HL-60 (cell line): ENCODE measurements around the gene ANKRD49.

Experiments used
- GABPA ChIP-seq: IDR thresholded peaks from 2 replicates; pipeline ENCODE4 v1.6.1; 2012; ENCODE audit warnings: low read depth
- SPI1 ChIP-seq: IDR thresholded peaks from 2 replicates; pipeline ENCODE4 v1.6.1; 2012; ENCODE audit warnings: low read depth, mild to moderate bottlenecking, borderline replicate concordance
- TF ChIP-seq, protein P1 (sequence below): IDR thresholded peaks from one replicate; pipeline ENCODE4 v1.5.1; 2011; ENCODE audit warnings: low read length, control low read depth, inconsistent platforms; ENCODE audit not compliant: insufficient read depth
- TF ChIP-seq, protein P2 (sequence below): IDR thresholded peaks from 2 replicates; pipeline ENCODE4 v1.6.1; 2012; ENCODE audit warnings: low read depth; ENCODE audit not compliant: insufficient replicate concordance

DNA sequence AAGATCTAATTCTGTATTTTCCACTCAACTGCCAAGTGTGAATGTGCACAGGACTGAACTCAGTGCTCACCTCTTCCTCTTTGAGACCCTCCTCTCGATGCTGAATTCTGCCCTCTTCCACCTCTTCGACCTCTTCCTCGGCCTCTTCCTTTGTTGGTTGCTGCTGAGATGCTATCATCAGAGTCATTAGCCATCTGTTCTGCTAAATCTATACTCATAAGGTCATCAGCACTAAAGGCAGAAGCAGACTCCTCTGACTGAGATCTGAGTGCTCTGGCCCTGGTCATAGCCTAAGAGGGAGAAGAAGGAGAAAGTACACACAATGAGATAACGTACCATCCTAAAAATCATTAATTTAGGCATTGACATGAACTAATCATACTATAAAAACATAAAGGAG lies 46.6 kb upstream of the ANKRD49 start:
- TF ChIP-seq, protein P1, sequence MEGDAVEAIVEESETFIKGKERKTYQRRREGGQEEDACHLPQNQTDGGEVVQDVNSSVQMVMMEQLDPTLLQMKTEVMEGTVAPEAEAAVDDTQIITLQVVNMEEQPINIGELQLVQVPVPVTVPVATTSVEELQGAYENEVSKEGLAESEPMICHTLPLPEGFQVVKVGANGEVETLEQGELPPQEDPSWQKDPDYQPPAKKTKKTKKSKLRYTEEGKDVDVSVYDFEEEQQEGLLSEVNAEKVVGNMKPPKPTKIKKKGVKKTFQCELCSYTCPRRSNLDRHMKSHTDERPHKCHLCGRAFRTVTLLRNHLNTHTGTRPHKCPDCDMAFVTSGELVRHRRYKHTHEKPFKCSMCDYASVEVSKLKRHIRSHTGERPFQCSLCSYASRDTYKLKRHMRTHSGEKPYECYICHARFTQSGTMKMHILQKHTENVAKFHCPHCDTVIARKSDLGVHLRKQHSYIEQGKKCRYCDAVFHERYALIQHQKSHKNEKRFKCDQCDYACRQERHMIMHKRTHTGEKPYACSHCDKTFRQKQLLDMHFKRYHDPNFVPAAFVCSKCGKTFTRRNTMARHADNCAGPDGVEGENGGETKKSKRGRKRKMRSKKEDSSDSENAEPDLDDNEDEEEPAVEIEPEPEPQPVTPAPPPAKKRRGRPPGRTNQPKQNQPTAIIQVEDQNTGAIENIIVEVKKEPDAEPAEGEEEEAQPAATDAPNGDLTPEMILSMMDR: no peak
- TF ChIP-seq GABPA (no peak), SPI1 (no peak)
- TF ChIP-seq, protein P2, sequence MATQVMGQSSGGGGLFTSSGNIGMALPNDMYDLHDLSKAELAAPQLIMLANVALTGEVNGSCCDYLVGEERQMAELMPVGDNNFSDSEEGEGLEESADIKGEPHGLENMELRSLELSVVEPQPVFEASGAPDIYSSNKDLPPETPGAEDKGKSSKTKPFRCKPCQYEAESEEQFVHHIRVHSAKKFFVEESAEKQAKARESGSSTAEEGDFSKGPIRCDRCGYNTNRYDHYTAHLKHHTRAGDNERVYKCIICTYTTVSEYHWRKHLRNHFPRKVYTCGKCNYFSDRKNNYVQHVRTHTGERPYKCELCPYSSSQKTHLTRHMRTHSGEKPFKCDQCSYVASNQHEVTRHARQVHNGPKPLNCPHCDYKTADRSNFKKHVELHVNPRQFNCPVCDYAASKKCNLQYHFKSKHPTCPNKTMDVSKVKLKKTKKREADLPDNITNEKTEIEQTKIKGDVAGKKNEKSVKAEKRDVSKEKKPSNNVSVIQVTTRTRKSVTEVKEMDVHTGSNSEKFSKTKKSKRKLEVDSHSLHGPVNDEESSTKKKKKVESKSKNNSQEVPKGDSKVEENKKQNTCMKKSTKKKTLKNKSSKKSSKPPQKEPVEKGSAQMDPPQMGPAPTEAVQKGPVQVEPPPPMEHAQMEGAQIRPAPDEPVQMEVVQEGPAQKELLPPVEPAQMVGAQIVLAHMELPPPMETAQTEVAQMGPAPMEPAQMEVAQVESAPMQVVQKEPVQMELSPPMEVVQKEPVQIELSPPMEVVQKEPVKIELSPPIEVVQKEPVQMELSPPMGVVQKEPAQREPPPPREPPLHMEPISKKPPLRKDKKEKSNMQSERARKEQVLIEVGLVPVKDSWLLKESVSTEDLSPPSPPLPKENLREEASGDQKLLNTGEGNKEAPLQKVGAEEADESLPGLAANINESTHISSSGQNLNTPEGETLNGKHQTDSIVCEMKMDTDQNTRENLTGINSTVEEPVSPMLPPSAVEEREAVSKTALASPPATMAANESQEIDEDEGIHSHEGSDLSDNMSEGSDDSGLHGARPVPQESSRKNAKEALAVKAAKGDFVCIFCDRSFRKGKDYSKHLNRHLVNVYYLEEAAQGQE: no peak
